ENCODE results near the gene C1QTNF7.

GRCh38 chr4:15382669-15383273 is 45.1 kb upstream of the C1QTNF7 start:
- TF ChIP-seq CTCF (conservative IDR thresholded peaks at IDR 0.05 in 1 of 2, IDR thresholded peaks at IDR 0.05 in 1 of 2; ENCODE audit: extremely low read depth in 1 of 2, insufficient read depth in 1 of 2, low read depth in 1 of 2, low read length in 2 of 2) (no peak), EZH2 (IDR thresholded peaks at IDR 0.05; ENCODE audit: borderline replicate concordance, low read length) (no peak)

Data from mammary epithelial cell (primary cell).